ENCODE data around the gene YIPF6. TPM values are rescaled to one million over a fixed set of nuclear protein-coding genes. Genes with fewer than 3 reads are reported as not detected.
A peak's percentile ranks its signal among the peaks of the same experiment; 100 is the strongest.

YIPF6 gene
- total and polyA plus RNA-seq, 2 donors (not counting 3 experiments of a cell fraction or from before 2014, with no cell fraction given), result 17.1 to 29.6 TPM

- H3K79me2 ChIP-seq (ENCODE audit: control insufficient read depth, insufficient read depth, low read length), result no peaks in the 10 kb centered on the region
- H3K4me1 ChIP-seq (ENCODE audit: control insufficient read depth, extremely low read depth, insufficient read depth, low read length), result no peaks in the 10 kb centered on the region
- no peaks in the 10 kb centered on the region for H3K27me3 ChIP-seq (ENCODE audit: control insufficient read depth in 2 of 2, insufficient read depth in 2 of 2, low read length in 2 of 2)
- H3K9me1 ChIP-seq (replicated peaks; ENCODE audit: control insufficient read depth, extremely low read depth, insufficient read depth, low read length), result no peaks in the 10 kb centered on the region
- H3K9ac ChIP-seq (replicated peaks; ENCODE audit: extremely low read depth, insufficient read depth, low read length), result no peak overlapping the region
- H2AFZ ChIP-seq (ENCODE audit: low read depth, low read length), result no peak overlapping the region
- no peak overlapping the region for H3K4me3 ChIP-seq (replicated peaks in 1 of 3; ENCODE audit: insufficient read depth in 1 of 3, low read depth in 1 of 3, low read length in 3 of 3)
- H3K9me3 ChIP-seq (replicated peaks; ENCODE audit: control insufficient read depth, insufficient read depth, low read length), result no peaks in the 10 kb centered on the region
- ChIA-PET POLR2A (no interaction called here), CTCF (no interaction called here)
- H3K27ac ChIP-seq (ENCODE audit: insufficient read depth, low read depth, low read length), result no peak overlapping the region
- TF ChIP-seq POLR2A (IDR thresholded peaks at IDR 0.05; ENCODE audit: low read depth, low read length), result no peak
- TF ChIP-seq FOS (IDR thresholded peaks at IDR 0.05; ENCODE audit: borderline replicate concordance, insufficient read depth, low read length), result no peak
- no peak for TF ChIP-seq POLR2AphosphoS5 (IDR thresholded peaks at IDR 0.05; ENCODE audit: insufficient read depth, low read depth, low read length)
- no peak for TF ChIP-seq MYC (IDR thresholded peaks at IDR 0.05; ENCODE audit: low read depth, low read length)
- TF ChIP-seq EZH2 (IDR thresholded peaks at IDR 0.05; ENCODE audit: borderline replicate concordance, low read depth, low read length, severe bottlenecking), result no peak
- TF ChIP-seq GATA2 (IDR thresholded peaks at IDR 0.05; ENCODE audit: insufficient read depth, insufficient read length, low read depth, low read length), result no peak
- TF ChIP-seq CTCF (IDR thresholded peaks at IDR 0.05; ENCODE audit: extremely low read depth in 1 of 2, insufficient read depth in 1 of 2, low read depth in 1 of 2, low read length in 2 of 2), result no peak
- no peak for TF ChIP-seq JUN (IDR thresholded peaks at IDR 0.05; ENCODE audit: borderline replicate concordance, insufficient read depth, insufficient read length, low read depth)
- TF ChIP-seq MAX (IDR thresholded peaks at IDR 0.05; ENCODE audit: insufficient read depth, insufficient read length), result no peak
- DNase-seq (ENCODE audit: low read depth, low spot score), result no peak
- no TSS peak for BruUV-seq (replicated peaks)
- FAIRE-seq, result peak; percentile 58
- intact Hi-C loops (cut with micrococcal nuclease), result no loop called here
- no peaks in the 10 kb centered on the region for H3K36me3 ChIP-seq (ENCODE audit: control insufficient read depth in 2 of 2, extremely low read depth in 1 of 2, insufficient read depth in 2 of 2, low read length in 2 of 2)
- no peak overlapping the region for H3K4me2 ChIP-seq (ENCODE audit: insufficient read depth, low read length)
- no peaks in the 10 kb centered on the region for H4K20me1 ChIP-seq (replicated peaks; ENCODE audit: control insufficient read depth, extremely low read depth, insufficient read depth, low read length)
- dilution Hi-C loops (cut with MboI; ENCODE audit: extremely low pct_ligation_motif_present, low sequenced_read_pairs), result no loop called here
Measured at GRCh38 chrX:68451720-68452119, 47.1 kb upstream of the YIPF6 start.
